H9 (cell line): ENCODE measurements around the gene RNF103. TPM values are rescaled to one million over a fixed set of nuclear protein-coding genes. Genes with fewer than 3 reads are reported as not detected.

ENCODE experiments used
- DNase-seq: peaks from one replicate; pipeline ENCODE4 v3.0.0-alpha.2; 2017
- H2AFZ ChIP-seq: one replicate; pipeline ENCODE4 v1.6.1; 2013; ENCODE audit warnings: mild to moderate bottlenecking, low read length, control low read depth, moderate library complexity
- H2AK5ac ChIP-seq: 2 replicates; pipeline ENCODE4 v1.6.1; 2013; ENCODE audit warnings: low read length, control low read depth, mixed read lengths; ENCODE audit not compliant: insufficient read length
- H2BK120ac ChIP-seq: one replicate; pipeline ENCODE4 v1.6.1; 2013; ENCODE audit warnings: low read depth, mild to moderate bottlenecking, low read length, control low read depth, inconsistent platforms; ENCODE audit not compliant: poor library complexity, severe bottlenecking
- H2BK12ac ChIP-seq: 2 replicates; pipeline ENCODE4 v1.6.1; 2013; ENCODE audit warnings: low read length, control low read depth, mixed read lengths, low read depth; ENCODE audit not compliant: insufficient read length
- H2BK15ac ChIP-seq: 2 replicates; pipeline ENCODE4 v1.6.1; 2013; ENCODE audit warnings: low read depth, low read length, control low read depth
- H2BK20ac ChIP-seq: one replicate; pipeline ENCODE4 v1.6.1; 2013; ENCODE audit warnings: low read depth, mild to moderate bottlenecking, low read length, control low read depth, inconsistent platforms; ENCODE audit not compliant: poor library complexity, severe bottlenecking
- H2BK5ac ChIP-seq: 2 replicates; pipeline ENCODE4 v1.6.1; 2013; ENCODE audit warnings: low read length, control low read depth, mixed read lengths; ENCODE audit not compliant: insufficient read length
- H3K14ac ChIP-seq: 2 replicates; pipeline ENCODE4 v1.6.1; 2013; ENCODE audit warnings: low read length, control low read depth; ENCODE audit not compliant: insufficient read depth
- H3K18ac ChIP-seq: 2 replicates; pipeline ENCODE4 v1.6.1; 2013; ENCODE audit warnings: low read depth, mild to moderate bottlenecking, mixed read lengths, low read length, control low read depth; ENCODE audit not compliant: insufficient read length
- H3K23ac ChIP-seq: 2 replicates; pipeline ENCODE4 v1.6.1; 2013; ENCODE audit warnings: low read length, control low read depth, mixed read lengths, low read depth; ENCODE audit not compliant: insufficient read length
- H3K23me2 ChIP-seq: 2 replicates; pipeline ENCODE4 v1.6.1; 2013; ENCODE audit warnings: low read depth, mild to moderate bottlenecking, mixed read lengths, low read length, control low read depth; ENCODE audit not compliant: insufficient read length, poor library complexity, severe bottlenecking
- H3K27ac ChIP-seq: 2 replicates; pipeline ENCODE4 v1.5.1; 2013; ENCODE audit warnings: low read length, control low read depth, mixed read lengths, low read depth; ENCODE audit not compliant: insufficient read length
- H3K27me3 ChIP-seq: 2 replicates; pipeline ENCODE4 v1.6.1; 2013; ENCODE audit warnings: low read length, control low read depth, inconsistent platforms; ENCODE audit not compliant: insufficient read depth
- H3K4ac ChIP-seq: 2 replicates; pipeline ENCODE4 v1.6.1; 2013; ENCODE audit warnings: low read depth, mild to moderate bottlenecking, control low read depth, inconsistent platforms, low read length, moderate library complexity
- H3K4me1 ChIP-seq: 2 replicates; pipeline ENCODE4 v1.6.1; 2013; ENCODE audit warnings: low read length, control low read depth, inconsistent platforms; ENCODE audit not compliant: insufficient read depth
- H3K4me2 ChIP-seq: 2 replicates; pipeline ENCODE4 v1.6.1; 2013; ENCODE audit warnings: low read length, control low read depth, mixed read lengths; ENCODE audit not compliant: insufficient read length, insufficient read depth
- H3K56ac ChIP-seq: 2 replicates; pipeline ENCODE4 v1.6.1; 2013; ENCODE audit warnings: low read depth, mild to moderate bottlenecking, mixed read lengths, low read length, control low read depth; ENCODE audit not compliant: insufficient read length
- H3K79me1 ChIP-seq: 2 replicates; pipeline ENCODE4 v1.6.1; 2013; ENCODE audit warnings: low read depth, mild to moderate bottlenecking, moderate library complexity, low read length, control low read depth, inconsistent platforms; ENCODE audit not compliant: insufficient read depth, poor library complexity, severe bottlenecking
- H3K79me2 ChIP-seq: 2 replicates; pipeline ENCODE4 v1.6.1; 2013; ENCODE audit warnings: low read length, control low read depth, inconsistent platforms; ENCODE audit not compliant: insufficient read depth
- H3K9ac ChIP-seq: 2 replicates; pipeline ENCODE4 v1.6.1; 2013; ENCODE audit warnings: low read length, control low read depth, mixed read lengths; ENCODE audit not compliant: insufficient read length; ENCODE audit errors: extremely low read depth
- H3K9me3 ChIP-seq: one replicate; pipeline ENCODE4 v1.6.1; 2013; ENCODE audit warnings: low read depth, low read length, inconsistent platforms; ENCODE audit not compliant: control insufficient read depth
- H3T11ph ChIP-seq: one replicate; pipeline ENCODE4 v1.6.1; 2013; ENCODE audit warnings: mild to moderate bottlenecking, low read length, control low read depth, inconsistent platforms
- H4K20me1 ChIP-seq: one replicate; pipeline ENCODE4 v1.6.1; 2013; ENCODE audit not compliant: control insufficient read depth, insufficient read length, insufficient read depth
- H4K5ac ChIP-seq: 2 replicates; pipeline ENCODE4 v1.6.1; 2013; ENCODE audit warnings: low read depth, mild to moderate bottlenecking, mixed read lengths, low read length, control low read depth; ENCODE audit not compliant: insufficient read length
- H4K8ac ChIP-seq: replicated peaks from 2 replicates; pipeline ENCODE4 v1.6.1; 2013; ENCODE audit warnings: low read length, control low read depth, mixed read lengths, low read depth; ENCODE audit not compliant: insufficient read length
- H4K91ac ChIP-seq: 2 replicates; pipeline ENCODE4 v1.6.1; 2013; ENCODE audit warnings: low read depth, mild to moderate bottlenecking, moderate library complexity, mixed read lengths, low read length, control low read depth; ENCODE audit not compliant: insufficient read length
- H3K27ac Mint-ChIP-seq, 3 experiments: 2 replicates in 2 of 3; 3 replicates in 1 of 3; pipeline ENCODE4 v1.8.0; 2020 to 2021; ENCODE audit warnings: mixed read lengths in 3 of 3, mild to moderate bottlenecking in 1 of 3, moderate library complexity in 1 of 3
- H3K27me3 Mint-ChIP-seq: 2 replicates; pipeline ENCODE4 v1.8.0; 2021; ENCODE audit warnings: low read depth, mild to moderate bottlenecking, moderate library complexity, mixed read lengths
- H3K36me3 Mint-ChIP-seq, 3 experiments: 2 replicates in 2 of 3; 3 replicates in 1 of 3; pipeline ENCODE4 v1.8.0; 2020 to 2021; ENCODE audit warnings: low read depth in 3 of 3, mixed read lengths in 3 of 3; ENCODE audit not compliant: insufficient read depth in 1 of 3
- H3K4me1 Mint-ChIP-seq, 2 experiments: 2 replicates each; pipeline ENCODE4 v1.8.0; 2020; ENCODE audit warnings: mixed read lengths in 2 of 2
- H3K4me3 Mint-ChIP-seq, 2 experiments: 2 replicates in 1 of 2; 3 replicates in 1 of 2; pipeline ENCODE4 v1.8.0; 2020 to 2021; ENCODE audit warnings: mild to moderate bottlenecking in 2 of 2, mixed read lengths in 2 of 2, moderate library complexity in 1 of 2
- H3K9me3 Mint-ChIP-seq, 2 experiments: 2 replicates in 1 of 2; 3 replicates in 1 of 2; pipeline ENCODE4 v1.8.0; 2020; ENCODE audit warnings: mild to moderate bottlenecking in 2 of 2, mixed read lengths in 2 of 2, moderate library complexity in 1 of 2
- WGBS: extraction: QIAGEN DNeasy Blood & Tissue Kit; methylation state at CpG from one replicate; pipeline ENCODE4 v1.1.7; 2013; ENCODE audit warnings: missing lambda C conversion rate, low lambda C conversion rate, mixed read lengths; ENCODE audit not compliant: insufficient read length; ENCODE audit errors: extremely low coverage; 5-methylcytosine and 5-hydroxymethylcytosine counted together
- total RNA-seq: library from RNA; stranded (reverse); gene quantifications from 2 replicates; pipeline ENCODE4 v1.2.1, GENCODE V29; 2021
- TF ChIP-seq, protein P1 (sequence below): fragments of 200-600 bp; sonication (generic); conservative IDR thresholded peaks from 3 replicates; pipeline ENCODE4 v1.8.0; 2021; ENCODE audit warnings: antibody characterized with exemption, mild to moderate bottlenecking

The RNF103 gene
- total RNA-seq, 1 experiment from 2014 or later, result 7.1 TPM

GRCh38 chr2:86636842-86637241, 13.2 kb upstream of the RNF103 start:
- no peak overlapping the region for H2AFZ ChIP-seq
- H4K8ac ChIP-seq, result no peak overlapping the region
- H4K20me1 ChIP-seq, result no peaks in the 10 kb centered on the region
- H3K27me3 Mint-ChIP-seq, result no peaks in the 10 kb centered on the region
- no peak overlapping the region for H3K18ac ChIP-seq
- no peak overlapping the region for H2BK5ac ChIP-seq
- TF ChIP-seq, protein P1, sequence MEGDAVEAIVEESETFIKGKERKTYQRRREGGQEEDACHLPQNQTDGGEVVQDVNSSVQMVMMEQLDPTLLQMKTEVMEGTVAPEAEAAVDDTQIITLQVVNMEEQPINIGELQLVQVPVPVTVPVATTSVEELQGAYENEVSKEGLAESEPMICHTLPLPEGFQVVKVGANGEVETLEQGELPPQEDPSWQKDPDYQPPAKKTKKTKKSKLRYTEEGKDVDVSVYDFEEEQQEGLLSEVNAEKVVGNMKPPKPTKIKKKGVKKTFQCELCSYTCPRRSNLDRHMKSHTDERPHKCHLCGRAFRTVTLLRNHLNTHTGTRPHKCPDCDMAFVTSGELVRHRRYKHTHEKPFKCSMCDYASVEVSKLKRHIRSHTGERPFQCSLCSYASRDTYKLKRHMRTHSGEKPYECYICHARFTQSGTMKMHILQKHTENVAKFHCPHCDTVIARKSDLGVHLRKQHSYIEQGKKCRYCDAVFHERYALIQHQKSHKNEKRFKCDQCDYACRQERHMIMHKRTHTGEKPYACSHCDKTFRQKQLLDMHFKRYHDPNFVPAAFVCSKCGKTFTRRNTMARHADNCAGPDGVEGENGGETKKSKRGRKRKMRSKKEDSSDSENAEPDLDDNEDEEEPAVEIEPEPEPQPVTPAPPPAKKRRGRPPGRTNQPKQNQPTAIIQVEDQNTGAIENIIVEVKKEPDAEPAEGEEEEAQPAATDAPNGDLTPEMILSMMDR, result no peak
- no peaks in the 10 kb centered on the region for H3K79me2 ChIP-seq
- no peaks in the 10 kb centered on the region for H3K4me1 ChIP-seq
- no peak overlapping the region for H2BK20ac ChIP-seq
- H3K36me3 Mint-ChIP-seq, result no peaks in the 10 kb centered on the region; a peak in 2 of 7 replicates
- H2BK12ac ChIP-seq, result no peak overlapping the region
- H3K23me2 ChIP-seq, result no peaks in the 10 kb centered on the region
- no peaks in the 10 kb centered on the region for H3K27me3 ChIP-seq
- no peak overlapping the region for H3K4me2 ChIP-seq
- DNase-seq, result no peak
- no peak overlapping the region for H3K14ac ChIP-seq
- H3K9me3 ChIP-seq, result no peaks in the 10 kb centered on the region
- no CpG with 5 or more reads among the region's 5 CpGs for WGBS
- H3K9me3 Mint-ChIP-seq, result peaks cover 4 to 17% of the 10 kb centered on the region in 2 experiments; a peak in 4 of 5 replicates
- H3K9ac ChIP-seq, result no peak overlapping the region
- no peak overlapping the region for H3K23ac ChIP-seq
- H3T11ph ChIP-seq, result no peak overlapping the region
- H3K27ac Mint-ChIP-seq, result no peak overlapping the region; a peak in 1 of 7 replicates
- H3K27ac ChIP-seq, result no peak overlapping the region
- peaks cover 4% of the 10 kb centered on the region in 2 experiments for H3K4me1 Mint-ChIP-seq
- H3K56ac ChIP-seq, result no peak overlapping the region
- no peak overlapping the region for H3K4me3 Mint-ChIP-seq
- H2AK5ac ChIP-seq, result no peak overlapping the region
- H4K91ac ChIP-seq, result no peak overlapping the region
- no peak overlapping the region for H2BK120ac ChIP-seq
- no peak overlapping the region for H2BK15ac ChIP-seq
- no peaks in the 10 kb centered on the region for H3K79me1 ChIP-seq
- no peak overlapping the region for H3K4ac ChIP-seq
- H4K5ac ChIP-seq, result no peak overlapping the region
